ENCODE results near the gene CCL2. TPM values are rescaled to one million over a fixed set of nuclear protein-coding genes. Genes with fewer than 3 reads are reported as not detected.

CCL2 gene
- total RNA-seq, 1 experiment from 2014 or later, result 1.4 TPM

DNA sequence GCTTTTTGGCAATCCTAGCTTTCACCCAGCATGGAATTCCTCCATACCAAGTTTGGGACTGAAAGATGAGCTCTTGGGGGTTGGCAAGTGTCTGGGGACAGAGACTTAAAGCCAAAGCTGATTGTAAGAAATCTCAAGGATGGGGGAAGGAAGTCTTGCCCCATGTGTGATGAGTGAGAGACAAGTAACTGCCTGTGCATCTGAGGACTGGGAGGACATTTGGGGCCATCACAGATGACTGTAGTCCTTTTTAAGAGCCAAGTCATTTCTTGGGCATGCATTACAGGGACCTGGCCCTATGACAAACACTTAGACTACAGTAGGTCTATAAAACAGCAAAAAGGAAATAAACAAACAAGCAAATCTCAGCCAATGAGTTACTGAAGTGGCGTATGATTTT lies 36.3 kb upstream of the CCL2 start:
- TF ChIP-seq, protein P1, sequence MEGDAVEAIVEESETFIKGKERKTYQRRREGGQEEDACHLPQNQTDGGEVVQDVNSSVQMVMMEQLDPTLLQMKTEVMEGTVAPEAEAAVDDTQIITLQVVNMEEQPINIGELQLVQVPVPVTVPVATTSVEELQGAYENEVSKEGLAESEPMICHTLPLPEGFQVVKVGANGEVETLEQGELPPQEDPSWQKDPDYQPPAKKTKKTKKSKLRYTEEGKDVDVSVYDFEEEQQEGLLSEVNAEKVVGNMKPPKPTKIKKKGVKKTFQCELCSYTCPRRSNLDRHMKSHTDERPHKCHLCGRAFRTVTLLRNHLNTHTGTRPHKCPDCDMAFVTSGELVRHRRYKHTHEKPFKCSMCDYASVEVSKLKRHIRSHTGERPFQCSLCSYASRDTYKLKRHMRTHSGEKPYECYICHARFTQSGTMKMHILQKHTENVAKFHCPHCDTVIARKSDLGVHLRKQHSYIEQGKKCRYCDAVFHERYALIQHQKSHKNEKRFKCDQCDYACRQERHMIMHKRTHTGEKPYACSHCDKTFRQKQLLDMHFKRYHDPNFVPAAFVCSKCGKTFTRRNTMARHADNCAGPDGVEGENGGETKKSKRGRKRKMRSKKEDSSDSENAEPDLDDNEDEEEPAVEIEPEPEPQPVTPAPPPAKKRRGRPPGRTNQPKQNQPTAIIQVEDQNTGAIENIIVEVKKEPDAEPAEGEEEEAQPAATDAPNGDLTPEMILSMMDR (conservative IDR thresholded peaks at IDR 0.05), result no peak
- H3K14ac ChIP-seq (ENCODE audit: insufficient read depth, low read length), result no peak overlapping the region
- H3K4me1 Mint-ChIP-seq, result no peaks in the 10 kb centered on the region
- H2AFZ ChIP-seq (ENCODE audit: low read length), result no peak overlapping the region
- no peak overlapping the region for H4K8ac ChIP-seq (replicated peaks; ENCODE audit: insufficient read length, low read depth, low read length)
- no peaks in the 10 kb centered on the region for H3K23me2 ChIP-seq (ENCODE audit: insufficient read length, low read depth, low read length, poor library complexity, severe bottlenecking)
- H3K27ac ChIP-seq (ENCODE audit: insufficient read length, low read depth, low read length), result no peak overlapping the region
- peaks cover 12% of the 10 kb centered on the region for H3K27me3 Mint-ChIP-seq (ENCODE audit: low read depth)
- H3K79me1 ChIP-seq (ENCODE audit: insufficient read depth, low read depth, low read length, poor library complexity, severe bottlenecking), result no peaks in the 10 kb centered on the region
- WGBS (ENCODE audit: extremely low coverage, insufficient read length, low lambda C conversion rate), result no CpG with 5 or more reads among the region's 1 CpG
- no peak overlapping the region for H3K4ac ChIP-seq (ENCODE audit: low read depth, low read length)
- H3K9me3 Mint-ChIP-seq, result peaks cover 32 to 35% of the 10 kb centered on the region in 2 experiments
- no peaks in the 10 kb centered on the region for H3K27me3 ChIP-seq (ENCODE audit: insufficient read depth, low read length)
- H2BK20ac ChIP-seq (ENCODE audit: low read depth, low read length, poor library complexity, severe bottlenecking), result no peak overlapping the region
- no peak overlapping the region for H3K56ac ChIP-seq (ENCODE audit: insufficient read length, low read depth, low read length)
- H4K5ac ChIP-seq (ENCODE audit: insufficient read length, low read depth, low read length), result no peak overlapping the region
- H2AK5ac ChIP-seq (ENCODE audit: insufficient read length, low read length), result no peak overlapping the region
- no peak overlapping the region; the same call in 1 of the 2 replicates for H2BK15ac ChIP-seq (ENCODE audit: low read depth, low read length)
- no peak overlapping the region for H3K9ac ChIP-seq (ENCODE audit: extremely low read depth, insufficient read length, low read length)
- no peak overlapping the region for H2BK120ac ChIP-seq (ENCODE audit: low read depth, low read length, poor library complexity, severe bottlenecking)
- no peak overlapping the region for H3T11ph ChIP-seq (ENCODE audit: low read length)
- H3K4me2 ChIP-seq (ENCODE audit: insufficient read depth, insufficient read length, low read length), result no peak overlapping the region
- no peaks in the 10 kb centered on the region for H3K4me1 ChIP-seq (ENCODE audit: insufficient read depth, low read length)
- no peaks in the 10 kb centered on the region for H4K20me1 ChIP-seq (ENCODE audit: control insufficient read depth, insufficient read depth, insufficient read length)
- DNase-seq, result no peak
- peaks cover 0 to 13% (median 5%) of the 10 kb centered on the region in 3 experiments; a peak in 5 of 7 replicates for H3K36me3 Mint-ChIP-seq (ENCODE audit: insufficient read depth in 1 of 3, low read depth in 3 of 3)
- H3K27ac Mint-ChIP-seq, result no peak overlapping the region
- no peak overlapping the region for H2BK5ac ChIP-seq (ENCODE audit: insufficient read length, low read length)
- no peak overlapping the region for H3K18ac ChIP-seq (ENCODE audit: insufficient read length, low read depth, low read length)
- no peak overlapping the region for H3K23ac ChIP-seq (ENCODE audit: insufficient read length, low read depth, low read length)
- no peaks in the 10 kb centered on the region for H3K9me3 ChIP-seq (ENCODE audit: control insufficient read depth, low read depth, low read length)
- no peaks in the 10 kb centered on the region for H3K79me2 ChIP-seq (ENCODE audit: insufficient read depth, low read length)
- H4K91ac ChIP-seq (ENCODE audit: insufficient read length, low read depth, low read length), result no peak overlapping the region
- no peak overlapping the region for H3K4me3 Mint-ChIP-seq
- H2BK12ac ChIP-seq (ENCODE audit: insufficient read length, low read depth, low read length), result no peak overlapping the region
